Middle frontal gyrus (tissue), 1 donor: ENCODE data around the gene SEPHS2.
A peak's percentile ranks its signal among the peaks of the same experiment; 100 is the strongest.
"Not testable (repeated sequence)": the region's sequence is repeated elsewhere in the genome, so short reads cannot be mapped to it uniquely, and the experiment has no call there.

ENCODE experiments used
- DNase-seq: peaks from one replicate; pipeline ENCODE4 v3.0.0-alpha.2; 2015; ENCODE audit warnings: low spot score; ENCODE audit errors: extremely low spot score

SEPHS2 gene, protein sequence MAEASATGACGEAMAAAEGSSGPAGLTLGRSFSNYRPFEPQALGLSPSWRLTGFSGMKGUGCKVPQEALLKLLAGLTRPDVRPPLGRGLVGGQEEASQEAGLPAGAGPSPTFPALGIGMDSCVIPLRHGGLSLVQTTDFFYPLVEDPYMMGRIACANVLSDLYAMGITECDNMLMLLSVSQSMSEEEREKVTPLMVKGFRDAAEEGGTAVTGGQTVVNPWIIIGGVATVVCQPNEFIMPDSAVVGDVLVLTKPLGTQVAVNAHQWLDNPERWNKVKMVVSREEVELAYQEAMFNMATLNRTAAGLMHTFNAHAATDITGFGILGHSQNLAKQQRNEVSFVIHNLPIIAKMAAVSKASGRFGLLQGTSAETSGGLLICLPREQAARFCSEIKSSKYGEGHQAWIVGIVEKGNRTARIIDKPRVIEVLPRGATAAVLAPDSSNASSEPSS

DNA sequence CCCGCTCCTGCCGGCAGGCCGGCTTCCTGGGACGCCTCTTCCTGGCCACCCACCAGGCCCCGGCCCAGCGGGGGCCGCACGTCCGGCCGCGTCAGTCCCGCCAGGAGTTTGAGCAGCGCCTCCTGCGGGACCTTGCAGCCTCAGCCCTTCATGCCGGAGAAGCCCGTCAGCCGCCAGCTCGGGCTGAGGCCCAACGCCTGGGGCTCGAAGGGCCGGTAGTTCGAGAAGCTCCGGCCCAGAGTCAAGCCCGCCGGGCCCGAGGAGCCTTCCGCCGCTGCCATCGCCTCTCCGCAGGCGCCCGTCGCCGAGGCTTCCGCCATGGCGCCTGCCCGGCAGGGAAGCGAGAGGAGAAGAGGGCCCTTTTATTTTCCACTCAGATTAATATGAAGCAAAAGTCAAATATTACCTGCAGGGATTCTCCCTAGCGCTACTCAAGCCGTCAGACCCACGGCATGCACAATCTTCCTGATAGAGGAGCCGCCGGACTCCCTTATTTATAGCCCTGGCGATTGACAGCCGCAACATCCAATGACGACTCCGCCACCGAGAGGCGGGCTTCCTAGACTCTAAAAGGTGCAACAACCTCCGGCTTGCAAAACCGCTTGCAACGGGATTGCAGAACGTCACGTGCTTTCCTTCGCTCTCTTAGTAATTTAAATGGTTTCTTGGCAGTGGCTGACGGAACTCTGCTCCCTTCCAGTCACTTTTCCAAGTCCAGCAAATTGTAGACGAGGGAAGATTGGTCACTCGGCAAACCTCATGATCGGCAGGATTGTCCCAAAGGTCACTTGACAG lies at the start of gene SEPHS2:
Gene SEPHS2 (minus strand): TSS at position 467 of the 795 bp plus-strand sequence. CDS start 147 bp downstream, at position 320.
- peak; percentile 95 for DNase-seq

- no peak for DNase-seq
Observed at GRCh38 chr16:30494709-30495108, 49.0 kb upstream of the SEPHS2 start.

DNA sequence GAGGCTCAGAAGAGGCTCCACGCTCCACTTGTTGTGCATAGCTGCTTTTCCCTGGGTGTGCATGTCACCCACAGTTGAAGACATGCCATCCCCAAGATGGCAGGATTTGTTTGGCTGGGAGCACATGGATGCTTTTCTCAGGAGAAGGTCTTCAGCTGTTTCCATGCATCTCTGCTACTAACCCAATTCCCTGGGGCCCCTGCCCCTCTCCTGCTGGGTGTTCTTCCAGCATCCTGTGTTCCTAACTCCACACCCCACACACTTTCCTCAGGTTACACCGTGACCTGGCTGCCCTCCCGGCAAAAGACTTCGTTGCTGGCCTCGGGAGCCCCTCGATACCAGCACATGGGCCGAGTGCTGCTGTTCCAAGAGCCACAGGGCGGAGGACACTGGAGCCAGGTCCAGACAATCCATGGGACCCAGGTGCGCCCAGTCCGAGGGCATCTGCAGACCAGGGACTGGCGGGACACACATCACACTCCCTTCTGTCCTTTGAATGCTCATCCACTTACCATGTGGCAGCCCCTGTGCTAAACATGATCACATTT lies 48.3 kb upstream of the SEPHS2 start:
- DNase-seq, result no peak

DNA sequence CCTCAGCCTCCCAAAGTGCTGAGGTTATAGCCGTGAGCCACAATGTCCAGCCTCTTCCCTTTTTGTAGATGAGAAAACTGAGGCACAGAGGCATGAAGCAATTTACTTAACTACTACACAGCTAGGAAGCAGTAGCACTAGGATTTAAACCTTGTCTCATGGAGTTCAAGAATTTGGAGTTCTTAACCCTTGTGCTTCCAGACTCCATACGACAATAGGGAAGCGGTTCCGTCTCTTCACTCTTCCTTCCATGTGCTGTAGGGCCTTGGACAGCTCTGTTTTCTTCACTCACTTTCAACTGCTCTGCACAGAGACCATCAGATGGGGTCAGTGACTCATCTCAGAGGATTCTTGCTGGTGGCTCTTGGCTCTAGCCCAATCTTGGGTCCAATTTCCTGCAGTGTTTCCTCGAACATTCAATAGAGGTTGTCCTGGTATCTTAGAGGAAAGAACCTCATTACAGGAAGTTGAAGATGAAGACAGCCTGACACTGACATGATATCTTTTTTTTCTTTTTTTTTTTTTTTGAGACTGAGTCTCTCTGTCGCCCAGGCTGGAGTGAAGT lies 46.2 kb upstream of the SEPHS2 start:
- no peak for DNase-seq

DNA sequence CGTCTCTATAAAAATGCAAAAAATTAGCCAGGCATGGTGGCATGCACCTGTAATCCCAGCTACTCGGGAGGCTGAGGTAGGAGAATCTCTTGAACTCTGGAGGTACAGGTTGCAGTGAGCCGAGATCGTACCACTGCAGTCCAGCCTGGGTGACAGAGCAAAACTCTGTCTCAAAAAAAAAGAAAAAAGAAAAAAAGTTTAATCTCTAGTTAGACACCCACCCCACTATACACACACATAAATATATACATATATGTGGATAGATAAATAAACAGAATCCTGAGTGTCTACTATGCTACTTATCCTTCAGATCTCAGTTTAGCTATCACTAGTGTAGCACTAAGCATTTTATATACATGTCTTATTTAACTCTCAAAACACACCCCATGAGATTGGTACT lies 45.6 kb upstream of the SEPHS2 start:
- DNase-seq, result no peak

DNA sequence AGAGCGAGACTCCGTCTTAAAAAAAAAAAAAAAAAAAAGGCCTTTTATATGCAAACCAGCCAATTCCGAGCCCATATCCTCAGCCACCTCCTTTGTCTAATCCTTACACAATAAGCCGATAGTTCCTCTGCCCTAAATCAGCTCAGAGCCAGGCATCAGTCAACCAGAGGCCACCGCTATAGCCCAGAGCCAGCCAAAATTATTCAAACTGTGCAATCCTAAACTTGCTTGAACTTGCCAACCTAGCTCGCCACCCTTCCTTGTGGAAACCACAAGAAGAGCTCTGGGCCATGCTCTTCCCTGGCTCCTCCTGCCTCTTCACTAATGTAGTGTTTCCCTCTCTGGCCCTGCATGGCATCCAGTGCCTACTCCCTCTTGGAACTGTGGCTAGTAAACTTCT lies 44.5 kb upstream of the SEPHS2 start:
- no peak for DNase-seq

DNA sequence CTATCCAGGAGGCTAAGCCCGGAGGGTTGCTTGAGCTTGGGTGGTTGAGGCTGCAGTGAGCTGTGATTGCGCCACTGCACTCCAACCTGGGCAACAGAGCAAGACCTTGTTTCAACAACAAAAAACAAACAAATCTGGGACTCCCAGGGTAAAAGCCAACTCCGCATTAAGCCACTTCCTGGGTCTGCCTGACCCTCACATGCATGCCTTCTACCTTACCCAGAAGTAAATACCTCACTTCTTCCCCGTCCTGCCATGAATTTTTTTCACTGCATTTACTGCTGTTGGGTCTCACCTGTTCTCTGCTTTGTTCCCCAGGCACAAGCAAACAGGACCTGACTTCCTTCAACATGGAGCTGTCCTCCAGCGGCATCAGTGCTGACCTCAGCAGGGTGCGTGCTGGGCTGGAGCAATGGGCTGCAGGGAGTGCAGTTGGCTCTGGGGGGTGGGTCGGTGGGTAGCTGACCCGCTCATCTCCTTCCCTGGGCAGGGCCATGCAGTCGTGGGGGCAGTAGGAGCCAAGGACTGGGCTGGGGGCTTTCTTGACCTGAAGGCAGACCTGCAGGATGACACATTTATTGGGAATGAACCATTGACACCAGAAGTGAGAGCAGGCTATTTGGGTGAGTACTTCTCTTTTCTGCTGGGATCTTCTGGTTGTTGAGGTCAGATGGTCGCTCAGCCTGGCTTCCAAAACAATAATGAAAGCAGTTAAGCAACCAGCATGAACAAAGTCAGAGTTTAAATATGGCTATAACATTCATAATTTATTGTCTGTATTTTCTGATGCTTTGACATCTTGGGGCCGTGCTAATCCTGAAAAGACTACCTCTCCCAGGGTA lies 43.3 kb upstream of the SEPHS2 start:
- no peak for DNase-seq

- DNase-seq, result no peak
Observed at GRCh38 chr16:30485818-30486436, 40.3 kb upstream of the SEPHS2 start.

- no peak for DNase-seq
Observed at GRCh38 chr16:30484887-30485286, 39.2 kb upstream of the SEPHS2 start.

GRCh38 chr16:30482366-30482765 lies 36.7 kb upstream of the SEPHS2 start:
- no peak for DNase-seq

DNA sequence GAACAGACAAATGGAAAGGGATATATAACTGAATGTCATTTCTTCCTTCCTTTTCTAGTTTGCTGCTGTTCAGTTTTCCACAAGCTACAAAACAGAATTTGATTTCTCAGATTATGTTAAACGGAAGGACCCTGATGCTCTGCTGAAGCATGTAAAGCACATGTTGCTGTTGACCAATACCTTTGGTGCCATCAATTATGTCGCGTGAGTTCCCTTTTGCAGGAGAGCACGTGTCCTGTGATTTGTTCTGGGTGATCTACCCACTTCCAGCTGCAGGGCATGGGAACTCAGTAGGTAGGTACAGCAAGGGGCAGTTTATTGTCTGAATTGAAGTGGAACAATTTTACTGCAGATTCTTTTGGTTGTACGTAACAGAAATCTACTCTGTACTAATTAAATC lies 35.7 kb upstream of the SEPHS2 start:
- no peak for DNase-seq

GRCh38 chr16:30478766-30479478 lies 33.2 kb upstream of the SEPHS2 start:
- no peak for DNase-seq

- DNase-seq, result not testable (repeated sequence)
Observed at GRCh38 chr16:30477773-30478172, 32.1 kb upstream of the SEPHS2 start.

DNA sequence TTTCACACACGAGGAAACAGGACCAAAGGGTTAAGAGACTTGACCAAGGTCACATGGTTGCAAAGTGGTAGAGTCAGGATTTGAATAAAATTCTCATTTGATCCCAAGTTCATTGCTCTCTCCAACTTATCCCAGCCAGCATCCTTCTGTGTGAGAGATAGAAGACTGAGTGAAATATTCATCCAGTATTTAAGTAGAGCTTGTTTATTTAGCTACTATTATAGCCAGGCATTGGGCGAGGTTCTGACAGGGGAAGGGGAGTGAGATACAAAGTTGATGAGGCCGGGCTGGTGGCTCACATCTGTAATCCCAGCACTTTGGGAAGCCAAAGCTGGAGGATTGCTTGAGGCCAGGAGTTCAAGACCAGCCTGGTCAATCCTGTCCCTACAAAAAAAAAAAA lies 31.3 kb upstream of the SEPHS2 start:
- no peak for DNase-seq

GRCh38 chr16:30474684-30475083 lies 29.0 kb upstream of the SEPHS2 start:
- DNase-seq, result no peak

- DNase-seq, result no peak
Observed at GRCh38 chr16:30474074-30474452, 28.4 kb upstream of the SEPHS2 start.

DNA sequence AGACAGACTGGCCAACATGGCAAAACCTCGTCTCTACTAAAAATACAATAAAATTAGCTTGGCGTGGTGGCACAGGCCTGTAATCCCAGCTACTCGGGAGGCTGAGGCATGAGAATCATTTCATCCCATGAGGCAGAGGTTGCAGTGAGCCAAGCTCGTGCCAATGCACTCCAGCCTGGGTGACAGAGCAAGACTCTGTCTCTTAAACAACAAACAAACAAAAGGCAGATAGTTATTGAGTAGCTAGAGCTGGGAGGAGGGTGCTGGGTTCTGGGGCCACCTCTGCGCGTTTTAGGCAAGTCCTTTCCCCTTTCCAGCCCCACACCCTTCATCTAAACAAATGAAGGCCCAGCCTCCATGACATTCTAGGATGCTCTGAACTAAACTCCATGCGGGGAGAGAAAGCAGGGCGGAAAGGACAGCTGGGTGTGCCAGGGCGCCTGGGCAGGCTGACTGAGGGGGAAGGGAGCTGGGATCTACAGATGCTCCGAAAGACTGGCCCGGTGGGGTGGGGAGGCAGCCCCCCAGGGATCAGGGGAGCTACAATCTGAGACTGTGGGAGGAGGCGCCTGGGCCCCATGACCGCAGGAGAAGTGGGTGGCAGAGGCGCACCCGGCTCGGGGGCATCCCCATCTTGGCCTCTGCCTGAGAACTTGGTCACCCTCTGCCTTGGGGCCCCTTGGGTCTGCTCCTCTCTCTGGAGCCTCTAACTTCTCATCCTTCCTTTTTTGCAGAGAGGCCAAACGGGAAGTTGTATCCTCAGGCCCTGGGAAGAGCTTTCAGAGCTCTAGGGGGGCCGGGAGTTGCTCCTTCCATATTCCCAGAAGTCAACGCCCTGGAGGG lies 27.8 kb upstream of the SEPHS2 start:
- no peak for DNase-seq

DNA sequence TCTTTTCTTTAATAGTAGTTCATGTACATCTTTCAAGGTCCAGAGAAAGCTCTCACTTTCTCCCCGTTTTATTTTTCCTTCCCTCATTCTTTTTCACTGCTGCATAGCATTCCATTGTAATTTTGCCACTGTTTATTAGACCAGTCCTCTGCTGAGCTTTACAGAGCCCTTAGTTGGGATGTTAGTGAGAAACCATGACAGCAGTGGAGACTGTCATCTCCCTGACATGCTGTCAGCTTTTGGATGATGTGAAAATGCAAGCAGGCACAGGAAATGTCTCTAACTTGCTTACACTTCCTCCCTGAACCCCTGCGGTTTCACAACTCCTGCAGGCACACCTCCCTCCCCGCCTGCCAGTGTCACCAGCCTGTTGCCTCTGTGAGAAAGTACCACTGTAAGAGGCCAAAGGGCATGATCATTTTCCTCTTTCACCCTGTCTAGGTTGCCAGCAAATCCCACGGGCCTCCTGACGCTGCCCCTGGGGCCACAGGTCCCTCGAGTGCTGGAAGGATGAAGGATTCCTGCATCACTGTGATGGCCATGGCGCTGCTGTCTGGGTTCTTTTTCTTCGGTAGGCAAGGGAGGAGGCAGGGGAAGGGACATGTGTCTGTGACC lies 26.8 kb upstream of the SEPHS2 start, which contains the start of gene ITGAL:
Gene ITGAL (plus strand): TSS at position 415 of the 615 bp plus-strand sequence. CDS start 96 bp downstream, at position 511.
- DNase-seq, result no peak
